H9 (cell line): Measurements from ENCODE around the gene PLAGL1. TPM values are rescaled to one million over a fixed set of nuclear protein-coding genes. Genes with fewer than 3 reads are reported as not detected.
A peak's percentile ranks its signal among the peaks of the same experiment; 100 is the strongest.

Experiments used
- DNase-seq: peaks from one replicate; pipeline ENCODE4 v3.0.0-alpha.2; 2017
- H2AFZ ChIP-seq: one replicate; pipeline ENCODE4 v1.6.1; 2013; ENCODE audit warnings: mild to moderate bottlenecking, low read length, control low read depth, moderate library complexity
- H2AK5ac ChIP-seq: 2 replicates; pipeline ENCODE4 v1.6.1; 2013; ENCODE audit warnings: low read length, control low read depth, mixed read lengths; ENCODE audit not compliant: insufficient read length
- H2BK120ac ChIP-seq: one replicate; pipeline ENCODE4 v1.6.1; 2013; ENCODE audit warnings: low read depth, mild to moderate bottlenecking, low read length, control low read depth, inconsistent platforms; ENCODE audit not compliant: poor library complexity, severe bottlenecking
- H2BK12ac ChIP-seq: 2 replicates; pipeline ENCODE4 v1.6.1; 2013; ENCODE audit warnings: low read length, control low read depth, mixed read lengths, low read depth; ENCODE audit not compliant: insufficient read length
- H2BK15ac ChIP-seq: 2 replicates; pipeline ENCODE4 v1.6.1; 2013; ENCODE audit warnings: low read depth, low read length, control low read depth
- H2BK20ac ChIP-seq: one replicate; pipeline ENCODE4 v1.6.1; 2013; ENCODE audit warnings: low read depth, mild to moderate bottlenecking, low read length, control low read depth, inconsistent platforms; ENCODE audit not compliant: poor library complexity, severe bottlenecking
- H2BK5ac ChIP-seq: 2 replicates; pipeline ENCODE4 v1.6.1; 2013; ENCODE audit warnings: low read length, control low read depth, mixed read lengths; ENCODE audit not compliant: insufficient read length
- H3K14ac ChIP-seq: 2 replicates; pipeline ENCODE4 v1.6.1; 2013; ENCODE audit warnings: low read length, control low read depth; ENCODE audit not compliant: insufficient read depth
- H3K18ac ChIP-seq: 2 replicates; pipeline ENCODE4 v1.6.1; 2013; ENCODE audit warnings: low read depth, mild to moderate bottlenecking, mixed read lengths, low read length, control low read depth; ENCODE audit not compliant: insufficient read length
- H3K23ac ChIP-seq: 2 replicates; pipeline ENCODE4 v1.6.1; 2013; ENCODE audit warnings: low read length, control low read depth, mixed read lengths, low read depth; ENCODE audit not compliant: insufficient read length
- H3K23me2 ChIP-seq: 2 replicates; pipeline ENCODE4 v1.6.1; 2013; ENCODE audit warnings: low read depth, mild to moderate bottlenecking, mixed read lengths, low read length, control low read depth; ENCODE audit not compliant: insufficient read length, poor library complexity, severe bottlenecking
- H3K27ac ChIP-seq: 2 replicates; pipeline ENCODE4 v1.5.1; 2013; ENCODE audit warnings: low read length, control low read depth, mixed read lengths, low read depth; ENCODE audit not compliant: insufficient read length
- H3K27me3 ChIP-seq: 2 replicates; pipeline ENCODE4 v1.6.1; 2013; ENCODE audit warnings: low read length, control low read depth, inconsistent platforms; ENCODE audit not compliant: insufficient read depth
- H3K4ac ChIP-seq: 2 replicates; pipeline ENCODE4 v1.6.1; 2013; ENCODE audit warnings: low read depth, mild to moderate bottlenecking, control low read depth, inconsistent platforms, low read length, moderate library complexity
- H3K4me1 ChIP-seq: 2 replicates; pipeline ENCODE4 v1.6.1; 2013; ENCODE audit warnings: low read length, control low read depth, inconsistent platforms; ENCODE audit not compliant: insufficient read depth
- H3K4me2 ChIP-seq: 2 replicates; pipeline ENCODE4 v1.6.1; 2013; ENCODE audit warnings: low read length, control low read depth, mixed read lengths; ENCODE audit not compliant: insufficient read length, insufficient read depth
- H3K56ac ChIP-seq: 2 replicates; pipeline ENCODE4 v1.6.1; 2013; ENCODE audit warnings: low read depth, mild to moderate bottlenecking, mixed read lengths, low read length, control low read depth; ENCODE audit not compliant: insufficient read length
- H3K79me1 ChIP-seq: 2 replicates; pipeline ENCODE4 v1.6.1; 2013; ENCODE audit warnings: low read depth, mild to moderate bottlenecking, moderate library complexity, low read length, control low read depth, inconsistent platforms; ENCODE audit not compliant: insufficient read depth, poor library complexity, severe bottlenecking
- H3K79me2 ChIP-seq: 2 replicates; pipeline ENCODE4 v1.6.1; 2013; ENCODE audit warnings: low read length, control low read depth, inconsistent platforms; ENCODE audit not compliant: insufficient read depth
- H3K9ac ChIP-seq: 2 replicates; pipeline ENCODE4 v1.6.1; 2013; ENCODE audit warnings: low read length, control low read depth, mixed read lengths; ENCODE audit not compliant: insufficient read length; ENCODE audit errors: extremely low read depth
- H3K9me3 ChIP-seq: one replicate; pipeline ENCODE4 v1.6.1; 2013; ENCODE audit warnings: low read depth, low read length, inconsistent platforms; ENCODE audit not compliant: control insufficient read depth
- H3T11ph ChIP-seq: one replicate; pipeline ENCODE4 v1.6.1; 2013; ENCODE audit warnings: mild to moderate bottlenecking, low read length, control low read depth, inconsistent platforms
- H4K20me1 ChIP-seq: one replicate; pipeline ENCODE4 v1.6.1; 2013; ENCODE audit not compliant: control insufficient read depth, insufficient read length, insufficient read depth
- H4K5ac ChIP-seq: 2 replicates; pipeline ENCODE4 v1.6.1; 2013; ENCODE audit warnings: low read depth, mild to moderate bottlenecking, mixed read lengths, low read length, control low read depth; ENCODE audit not compliant: insufficient read length
- H4K8ac ChIP-seq: replicated peaks from 2 replicates; pipeline ENCODE4 v1.6.1; 2013; ENCODE audit warnings: low read length, control low read depth, mixed read lengths, low read depth; ENCODE audit not compliant: insufficient read length
- H4K91ac ChIP-seq: 2 replicates; pipeline ENCODE4 v1.6.1; 2013; ENCODE audit warnings: low read depth, mild to moderate bottlenecking, moderate library complexity, mixed read lengths, low read length, control low read depth; ENCODE audit not compliant: insufficient read length
- H3K27ac Mint-ChIP-seq, 3 experiments: 2 replicates in 2 of 3; 3 replicates in 1 of 3; pipeline ENCODE4 v1.8.0; 2020 to 2021; ENCODE audit warnings: mixed read lengths in 3 of 3, mild to moderate bottlenecking in 1 of 3, moderate library complexity in 1 of 3
- H3K27me3 Mint-ChIP-seq: 2 replicates; pipeline ENCODE4 v1.8.0; 2021; ENCODE audit warnings: low read depth, mild to moderate bottlenecking, moderate library complexity, mixed read lengths
- H3K36me3 Mint-ChIP-seq, 3 experiments: 2 replicates in 2 of 3; 3 replicates in 1 of 3; pipeline ENCODE4 v1.8.0; 2020 to 2021; ENCODE audit warnings: low read depth in 3 of 3, mixed read lengths in 3 of 3; ENCODE audit not compliant: insufficient read depth in 1 of 3
- H3K4me1 Mint-ChIP-seq, 2 experiments: 2 replicates each; pipeline ENCODE4 v1.8.0; 2020; ENCODE audit warnings: mixed read lengths in 2 of 2
- H3K4me3 Mint-ChIP-seq, 2 experiments: 2 replicates in 1 of 2; 3 replicates in 1 of 2; pipeline ENCODE4 v1.8.0; 2020 to 2021; ENCODE audit warnings: mild to moderate bottlenecking in 2 of 2, mixed read lengths in 2 of 2, moderate library complexity in 1 of 2
- H3K9me3 Mint-ChIP-seq, 2 experiments: 2 replicates in 1 of 2; 3 replicates in 1 of 2; pipeline ENCODE4 v1.8.0; 2020; ENCODE audit warnings: mild to moderate bottlenecking in 2 of 2, mixed read lengths in 2 of 2, moderate library complexity in 1 of 2
- CTCF ChIP-seq: fragments of 200-600 bp; sonication (generic); conservative IDR thresholded peaks from 3 replicates; pipeline ENCODE4 v1.8.0; 2021; ENCODE audit warnings: antibody characterized with exemption, mild to moderate bottlenecking
- WGBS: extraction: QIAGEN DNeasy Blood & Tissue Kit; methylation state at CpG from one replicate; pipeline ENCODE4 v1.1.7; 2013; ENCODE audit warnings: missing lambda C conversion rate, low lambda C conversion rate, mixed read lengths; ENCODE audit not compliant: insufficient read length; ENCODE audit errors: extremely low coverage; 5-methylcytosine and 5-hydroxymethylcytosine counted together
- total RNA-seq: library from RNA; stranded (reverse); gene quantifications from 2 replicates; pipeline ENCODE4 v1.2.1, GENCODE V29; 2021

Gene PLAGL1
- total RNA-seq, 1 experiment from 2014 or later = 1.9 TPM

- Histone ChIP-seq H3K4ac (no peak overlapping the region), H4K8ac (no peak overlapping the region), H2BK20ac (no peak overlapping the region), H2BK5ac (no peak overlapping the region), H3K18ac (no peak overlapping the region), H3K4me1 (peaks cover 7% of the 10 kb centered on the region; the same call in 1 of the 2 replicates), H3K56ac (no peak overlapping the region), H3K23ac (no peak overlapping the region), H3K27me3 (no peaks in the 10 kb centered on the region), H2AK5ac (no peak overlapping the region), H2AFZ (no peak overlapping the region), H3K79me1 (no peaks in the 10 kb centered on the region), H4K91ac (no peak overlapping the region), H3K27ac (no peak overlapping the region), H4K20me1 (no peaks in the 10 kb centered on the region), H3K9me3 (no peaks in the 10 kb centered on the region), H2BK12ac (no peak overlapping the region), H2BK120ac (no peak overlapping the region), H3K79me2 (no peaks in the 10 kb centered on the region), H2BK15ac (no peak overlapping the region), H3K9ac (no peak overlapping the region), H4K5ac (no peak overlapping the region), H3T11ph (no peak overlapping the region), H3K14ac (no peak overlapping the region), H3K4me2 (no peak overlapping the region), H3K23me2 (no peaks in the 10 kb centered on the region)
- Mint-ChIP-seq H3K9me3 (peaks cover 0 to 2% of the 10 kb centered on the region in 2 experiments; a peak in 1 of 5 replicates), H3K4me1 (peaks cover 48 to 55% of the 10 kb centered on the region in 2 experiments), H3K27ac (no peak overlapping the region), H3K4me3 (no peak overlapping the region), H3K27me3 (peaks cover 20% of the 10 kb centered on the region), H3K36me3 (no peaks in the 10 kb centered on the region)
- DNase-seq = no peak
- TF ChIP-seq CTCF = peak; percentile 97
- no CpG with 5 or more reads among the region's 4 CpGs for WGBS
Observed at GRCh38 chr6:143940011-143940597, 68.0 kb downstream of the PLAGL1 start.
